ENCODE data around the gene NCKAP1.

- TF ChIP-seq CTCF (IDR thresholded peaks at IDR 0.05; ENCODE audit: poor library complexity), result no peak
- no peak for TF ChIP-seq EZH2 (IDR thresholded peaks at IDR 0.05; ENCODE audit: borderline replicate concordance)
Observed at GRCh38 chr2:182949572-182950189, 88.6 kb downstream of the NCKAP1 start.
